Pancreas (tissue), 10 donors: ENCODE results near the gene GRB7. TPM values are rescaled to one million over a fixed set of nuclear protein-coding genes. Genes with fewer than 3 reads are reported as not detected.

Source experiments
- ATAC-seq, 4 donors: fragments of 200-7000 bp; cut with Tn5 transposase; one replicate each; pipeline versions ENCODE4 v1.8.0 to v1.9.1; 2020; ENCODE audit warnings: mild to moderate bottlenecking in 4 of 4, moderate library complexity in 4 of 4
- DNase-seq, 6 donors: peaks; one replicate each; pipeline ENCODE4 v3.0.0-alpha.2; 2020
- FAIRE-seq: peaks from 2 replicates; lab custom pipeline; 2012; peaks lifted over from hg19 to GRCh38; lab: Jason Lieb, UNC
- H3K27ac ChIP-seq, 4 donors: fragments of 200-600 bp; sonication (generic); 1 replicate in 3 of 4; 2 replicates in 1 of 4; pipeline versions ENCODE4 v1.5.0 to v1.8.0; 2020
- H3K27me3 ChIP-seq, 4 donors: fragments of 200-600 bp; one replicate each; pipeline ENCODE4 v1.8.0; 2021
- H3K36me3 ChIP-seq, 3 donors: fragments of 200-600 bp; sonication (generic) in 1 of 3; one replicate each; pipeline versions ENCODE4 v1.5.0 to v1.8.0; 2020 to 2021
- H3K4me1 ChIP-seq, 3 donors: fragments of 200-600 bp; one replicate each; pipeline ENCODE4 v1.8.0; 2021
- H3K4me3 ChIP-seq, 4 donors: fragments of 200-600 bp; sonication (generic) in 2 of 4; one replicate each; pipeline versions ENCODE4 v1.5.0 to v1.8.0; 2020 to 2021
- H3K9me3 ChIP-seq, 4 donors: fragments of 200-600 bp; one replicate each; pipeline ENCODE4 v1.8.0; 2021
- WGBS, 2 donors: extraction: QIAGEN DNeasy Blood & Tissue Kit; methylation state at CpG; one replicate each; pipeline ENCODE4 v1.1.7; 2013; 5-methylcytosine and 5-hydroxymethylcytosine counted together
- intact Hi-C, 3 donors: fragments of 100-400 bp; cut with DNase I; formaldehyde crosslinking; loops; one replicate each; pipeline versions ENCODE4 v1.11.1 to v1.14.2; 2022
- polyA plus RNA-seq, 2 donors: library from polyadenylated mRNA; stranded (reverse); fragments of 200-250 nt; gene quantifications; one replicate each; pipeline ENCODE4 v1.2.3, GENCODE V29; 2013
- total RNA-seq, 6 donors: library from RNA; stranded (reverse); fragmentation: NEBNext Ultra II Directional in 4 of 6; extraction: Animal tissue kit (Norgen Biotek cat#: 25700) in 4 of 6; gene quantifications; one replicate each; pipeline versions ENCODE4 v1.2.1 to v1.2.4, GENCODE V29; 2021 to 2023
- TF ChIP-seq, protein P1 (sequence below), 4 donors: fragments of 200-600 bp; sonication (generic) in 3 of 4; IDR thresholded peaks; one replicate each; pipeline versions ENCODE4 v1.5.0 to v1.8.0; 2021; ENCODE audit warnings: antibody characterized with exemption in 4 of 4
- donor health status: healthy with polysubstance abuse.
- donor health status: DM: no; HTN: no; CAD: no; lungs with moderate emphysema.
- donor health status: DM: no; HTN: no; CAD: no.
- donor health status: control.
- donor health status: control.
- donor health status: Bipolar disorder and iron deficiency.
- donor health status: DM: yes; HTN: yes; CAD: no.
- donor health status: DM: no; HTN: no; CAD: no.
- donor health status: DM: no; HTN: no; CAD: no.
- donor health status: DM: yes; HTN: yes; CAD: no.

GRB7 gene
- total and polyA plus RNA-seq, 8 donors: 17.8 to 64.4 (median 32.4) TPM

DNA sequence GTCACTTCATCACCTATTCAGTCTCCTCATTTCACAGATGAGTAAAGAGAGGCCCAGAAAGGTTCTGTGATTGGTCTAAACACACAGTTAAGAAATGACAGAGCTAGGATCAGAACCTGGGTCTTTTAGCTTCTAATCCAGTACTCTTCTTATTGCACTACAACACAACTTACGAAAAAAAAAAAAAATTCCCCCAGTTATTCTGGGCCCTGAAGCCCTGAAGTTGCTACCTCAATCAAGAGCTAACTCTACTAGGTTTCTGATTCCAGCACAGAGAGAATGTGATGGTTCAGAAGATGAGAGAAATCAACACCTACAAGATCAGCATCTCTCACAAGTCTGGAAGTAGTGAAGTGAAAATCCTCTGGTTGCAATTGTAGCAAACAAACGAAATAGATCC lies 37.3 kb downstream of the GRB7 start:
- 70 to 79% methylated on average over 2 of the region's 2 CpGs for WGBS, 2 donors
- ATAC-seq (no peak), FAIRE-seq (no peak)

DNA sequence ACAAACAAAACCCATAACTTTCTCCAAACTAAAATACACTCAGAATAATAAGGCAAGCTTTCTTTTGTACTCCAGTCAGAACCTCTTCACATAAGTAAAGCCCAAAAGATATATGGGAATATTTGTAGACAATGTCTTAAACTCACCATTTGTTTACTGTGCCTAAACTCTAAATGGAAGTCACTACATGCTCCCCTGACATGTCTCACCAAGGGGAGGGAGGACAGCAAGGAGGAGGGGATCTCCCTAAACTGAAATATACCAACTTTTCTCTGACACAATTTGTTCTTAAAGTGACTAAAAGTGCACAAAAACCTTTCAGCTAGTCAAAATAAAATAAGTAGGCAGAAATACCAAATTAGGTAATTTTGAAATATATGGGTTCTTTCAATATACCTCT lies 38.5 kb downstream of the GRB7 start:
- Histone ChIP-seq H3K27me3 (peaks cover 0 to 5% (median 0%) of the 10 kb centered on the region in 4 donors), H3K4me1 (peaks cover 0 to 3% (median 0%) of the 10 kb centered on the region in 3 donors), H3K4me3 (no peak overlapping the region), H3K36me3 (no peaks in the 10 kb centered on the region), H3K9me3 (no peaks in the 10 kb centered on the region), H3K27ac (no peak overlapping the region)
- ATAC-seq (no peak), FAIRE-seq (no peak), DNase-seq (no peak)
- TF ChIP-seq, protein P1, sequence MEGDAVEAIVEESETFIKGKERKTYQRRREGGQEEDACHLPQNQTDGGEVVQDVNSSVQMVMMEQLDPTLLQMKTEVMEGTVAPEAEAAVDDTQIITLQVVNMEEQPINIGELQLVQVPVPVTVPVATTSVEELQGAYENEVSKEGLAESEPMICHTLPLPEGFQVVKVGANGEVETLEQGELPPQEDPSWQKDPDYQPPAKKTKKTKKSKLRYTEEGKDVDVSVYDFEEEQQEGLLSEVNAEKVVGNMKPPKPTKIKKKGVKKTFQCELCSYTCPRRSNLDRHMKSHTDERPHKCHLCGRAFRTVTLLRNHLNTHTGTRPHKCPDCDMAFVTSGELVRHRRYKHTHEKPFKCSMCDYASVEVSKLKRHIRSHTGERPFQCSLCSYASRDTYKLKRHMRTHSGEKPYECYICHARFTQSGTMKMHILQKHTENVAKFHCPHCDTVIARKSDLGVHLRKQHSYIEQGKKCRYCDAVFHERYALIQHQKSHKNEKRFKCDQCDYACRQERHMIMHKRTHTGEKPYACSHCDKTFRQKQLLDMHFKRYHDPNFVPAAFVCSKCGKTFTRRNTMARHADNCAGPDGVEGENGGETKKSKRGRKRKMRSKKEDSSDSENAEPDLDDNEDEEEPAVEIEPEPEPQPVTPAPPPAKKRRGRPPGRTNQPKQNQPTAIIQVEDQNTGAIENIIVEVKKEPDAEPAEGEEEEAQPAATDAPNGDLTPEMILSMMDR (IDR thresholded peaks at IDR 0.05): no peak
- intact Hi-C loops: no loop called here

More for the DNA sequence above, 37.3 kb downstream of the GRB7 start:
- Histone ChIP-seq H3K4me1 (no peaks in the 10 kb centered on the region), H3K9me3 (no peaks in the 10 kb centered on the region), H3K36me3 (no peaks in the 10 kb centered on the region), H3K27ac (no peak overlapping the region), H3K4me3 (no peak overlapping the region), H3K27me3 (peaks cover 0 to 5% (median 0%) of the 10 kb centered on the region in 4 donors)
- TF ChIP-seq, protein P1 (IDR thresholded peaks at IDR 0.05): no peak
- intact Hi-C loops: no loop called here
- DNase-seq: no peak

DNA sequence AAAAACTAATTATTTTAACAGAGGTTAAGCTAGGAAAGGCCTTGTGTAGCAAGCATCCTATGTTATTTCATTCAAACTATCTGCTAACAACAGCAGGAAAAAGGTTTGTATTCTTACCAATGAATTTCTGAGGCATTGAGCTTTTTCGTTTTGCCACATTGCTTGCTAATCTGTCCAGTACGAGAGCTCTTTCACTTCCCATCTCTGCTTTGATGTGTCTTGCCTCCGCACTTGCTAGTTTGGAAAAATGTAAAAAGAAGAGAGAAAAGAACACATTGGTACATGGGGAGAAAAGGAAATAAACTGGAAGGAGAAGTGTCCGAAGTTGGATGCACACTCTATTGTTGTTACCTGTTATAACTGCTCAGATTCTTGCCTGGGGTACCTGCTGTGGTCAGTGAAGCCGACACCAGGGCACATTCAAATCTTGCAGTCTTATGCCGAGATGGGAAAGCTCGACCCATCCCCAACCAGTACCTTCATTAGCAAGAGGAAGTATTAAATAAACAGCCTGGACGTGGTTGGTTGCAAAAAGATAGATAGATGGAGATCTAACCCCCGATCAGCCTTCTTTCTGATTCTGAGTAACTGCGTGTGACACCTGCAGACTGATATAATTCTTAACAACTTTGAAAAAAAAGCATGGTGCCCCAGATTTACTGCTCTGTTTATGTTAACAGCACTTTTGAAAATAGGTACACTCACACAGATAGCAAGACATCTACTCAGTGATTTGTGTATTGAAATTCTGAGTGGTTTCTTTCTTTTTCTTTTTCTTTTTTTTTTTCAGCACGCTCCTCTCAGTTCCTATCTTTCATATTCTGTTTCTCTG lies 40.0 kb downstream of the GRB7 start:
- Histone ChIP-seq H3K9me3 (no peaks in the 10 kb centered on the region), H3K36me3 (no peaks in the 10 kb centered on the region), H3K4me1 (peaks cover 5 to 14% (median 9%) of the 10 kb centered on the region in 3 donors), H3K4me3 (no peak overlapping the region), H3K27ac (no peak overlapping the region), H3K27me3 (peaks cover 0 to 5% (median 0%) of the 10 kb centered on the region in 4 donors)
- intact Hi-C loops: no loop called here
- DNase-seq (no peak), FAIRE-seq (no peak), ATAC-seq (no peak)
- WGBS, 2 donors: 60 to 61% methylated on average over 11 of the region's 11 CpGs
- TF ChIP-seq, protein P1 (IDR thresholded peaks at IDR 0.05): no peak

DNA sequence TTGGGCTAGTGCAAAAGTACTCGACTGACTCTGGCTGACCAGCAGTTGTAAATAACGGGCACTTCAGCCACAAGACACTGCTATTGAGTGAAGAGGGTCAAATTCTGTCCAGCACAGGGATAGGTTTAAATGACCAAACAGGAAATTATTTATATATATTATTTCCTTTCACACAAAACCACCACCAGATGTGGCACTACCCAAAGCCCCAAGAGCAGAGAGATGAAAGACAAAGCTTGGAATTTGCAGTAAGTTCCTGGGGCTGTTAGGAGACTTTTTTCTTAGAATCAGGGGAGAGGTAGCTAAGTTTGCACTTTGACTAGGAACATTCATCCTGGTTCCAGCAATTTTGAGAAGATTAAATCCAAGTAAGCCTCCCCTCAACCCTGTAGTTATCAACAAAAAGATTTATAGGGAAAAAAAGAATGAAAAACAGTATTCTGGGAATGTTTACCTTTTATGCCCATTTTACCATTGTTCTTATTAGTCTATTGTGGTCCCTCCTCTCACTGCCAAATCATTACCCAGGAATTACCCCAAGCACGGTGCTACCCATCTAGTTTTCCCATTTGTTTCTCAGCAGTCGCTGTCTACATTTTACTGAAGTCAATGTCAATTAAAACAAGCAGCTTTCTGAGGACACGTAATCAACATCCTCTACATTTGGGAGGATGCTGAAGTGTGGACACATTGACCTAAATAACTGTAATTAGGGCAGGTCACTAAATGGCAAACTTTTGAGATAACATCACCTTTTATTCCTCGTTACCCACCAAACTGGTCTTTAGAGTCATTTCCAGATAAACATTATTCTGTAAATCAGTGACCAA lies 43.5 kb downstream of the GRB7 start:
- ATAC-seq (no peak), DNase-seq (no peak), FAIRE-seq (no peak)
- no peaks in the 10 kb centered on the region for H3K9me3 ChIP-seq
- H3K4me3 ChIP-seq: no peak overlapping the region
- H3K36me3 ChIP-seq: no peaks in the 10 kb centered on the region
- TF ChIP-seq, protein P1 (IDR thresholded peaks at IDR 0.05): no peak
- H3K4me1 ChIP-seq: peaks cover 5 to 15% (median 10%) of the 10 kb centered on the region in 3 donors
- no peak overlapping the region for H3K27ac ChIP-seq
- H3K27me3 ChIP-seq: no peaks in the 10 kb centered on the region
- 55 to 57% methylated on average over 6 of the region's 6 CpGs for WGBS, 2 donors
- intact Hi-C loops: no loop called here
